IMR-90 (cell line): ENCODE data around the gene HOXB6.

Source experiments
- BHLHE40 ChIP-seq: fragments of 150-350 bp; IDR thresholded peaks from 2 replicates; pipeline ENCODE4 v1.6.1; 2016; ENCODE audit warnings: mild to moderate bottlenecking, low read depth, low read length
- CEBPB ChIP-seq: IDR thresholded peaks from 2 replicates; pipeline ENCODE4 v1.6.1; 2012; ENCODE audit warnings: low read depth, low read length, improper control_type of control experiment
- CHD1 ChIP-seq: IDR thresholded peaks from 2 replicates; pipeline ENCODE4 v1.6.1; 2012; ENCODE audit warnings: low read depth, low read length, improper control_type of control experiment
- MXI1 ChIP-seq: IDR thresholded peaks from 2 replicates; pipeline ENCODE4 v1.6.1; 2012; ENCODE audit warnings: low read depth, mild to moderate bottlenecking, low read length, moderate library complexity, borderline replicate concordance
- NFE2L2 ChIP-seq: fragments of 150-350 bp; IDR thresholded peaks from 2 replicates; pipeline ENCODE4 v1.6.1; 2016; ENCODE audit warnings: low read depth, mild to moderate bottlenecking, low read length
- POLR2A ChIP-seq: IDR thresholded peaks from 2 replicates; pipeline ENCODE4 v1.6.1; 2012; ENCODE audit warnings: mild to moderate bottlenecking, low read depth, low read length
- RAD21 ChIP-seq: IDR thresholded peaks from 2 replicates; pipeline ENCODE4 v1.6.1; 2012; ENCODE audit warnings: low read length, improper control_type of control experiment
- RCOR1 ChIP-seq: IDR thresholded peaks from 2 replicates; pipeline ENCODE4 v1.6.1; 2012; ENCODE audit warnings: mild to moderate bottlenecking, low read length, improper control_type of control experiment; ENCODE audit not compliant: insufficient replicate concordance
- SMC3 ChIP-seq: fragments of 150-350 bp; IDR thresholded peaks from 2 replicates; pipeline ENCODE4 v1.6.1; 2016; ENCODE audit warnings: low read depth, mild to moderate bottlenecking, antibody characterized with exemption, low read length, moderate library complexity
- USF2 ChIP-seq: fragments of 150-350 bp; IDR thresholded peaks from 2 replicates; pipeline ENCODE4 v1.6.1; 2017; ENCODE audit warnings: mild to moderate bottlenecking, antibody characterized with exemption, low read length, low read depth
- TF ChIP-seq, protein P1 (sequence below): conservative IDR thresholded peaks from 2 replicates; pipeline ENCODE4 v1.5.1; 2012; ENCODE audit warnings: mild to moderate bottlenecking, low read depth, low read length, improper control_type of control experiment
- TF ChIP-seq, protein P2 (sequence below): fragments of 150-350 bp; IDR thresholded peaks from 2 replicates; pipeline ENCODE4 v1.6.1; 2016; ENCODE audit warnings: low read depth, mild to moderate bottlenecking, low read length, moderate library complexity, borderline replicate concordance

- TF ChIP-seq POLR2A = no peak
- TF ChIP-seq MXI1 = no peak
- TF ChIP-seq, protein P1, sequence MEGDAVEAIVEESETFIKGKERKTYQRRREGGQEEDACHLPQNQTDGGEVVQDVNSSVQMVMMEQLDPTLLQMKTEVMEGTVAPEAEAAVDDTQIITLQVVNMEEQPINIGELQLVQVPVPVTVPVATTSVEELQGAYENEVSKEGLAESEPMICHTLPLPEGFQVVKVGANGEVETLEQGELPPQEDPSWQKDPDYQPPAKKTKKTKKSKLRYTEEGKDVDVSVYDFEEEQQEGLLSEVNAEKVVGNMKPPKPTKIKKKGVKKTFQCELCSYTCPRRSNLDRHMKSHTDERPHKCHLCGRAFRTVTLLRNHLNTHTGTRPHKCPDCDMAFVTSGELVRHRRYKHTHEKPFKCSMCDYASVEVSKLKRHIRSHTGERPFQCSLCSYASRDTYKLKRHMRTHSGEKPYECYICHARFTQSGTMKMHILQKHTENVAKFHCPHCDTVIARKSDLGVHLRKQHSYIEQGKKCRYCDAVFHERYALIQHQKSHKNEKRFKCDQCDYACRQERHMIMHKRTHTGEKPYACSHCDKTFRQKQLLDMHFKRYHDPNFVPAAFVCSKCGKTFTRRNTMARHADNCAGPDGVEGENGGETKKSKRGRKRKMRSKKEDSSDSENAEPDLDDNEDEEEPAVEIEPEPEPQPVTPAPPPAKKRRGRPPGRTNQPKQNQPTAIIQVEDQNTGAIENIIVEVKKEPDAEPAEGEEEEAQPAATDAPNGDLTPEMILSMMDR = no peak
- TF ChIP-seq USF2 = no peak
- TF ChIP-seq RAD21 = no peak
- no peak for TF ChIP-seq BHLHE40
- TF ChIP-seq, protein P2, sequence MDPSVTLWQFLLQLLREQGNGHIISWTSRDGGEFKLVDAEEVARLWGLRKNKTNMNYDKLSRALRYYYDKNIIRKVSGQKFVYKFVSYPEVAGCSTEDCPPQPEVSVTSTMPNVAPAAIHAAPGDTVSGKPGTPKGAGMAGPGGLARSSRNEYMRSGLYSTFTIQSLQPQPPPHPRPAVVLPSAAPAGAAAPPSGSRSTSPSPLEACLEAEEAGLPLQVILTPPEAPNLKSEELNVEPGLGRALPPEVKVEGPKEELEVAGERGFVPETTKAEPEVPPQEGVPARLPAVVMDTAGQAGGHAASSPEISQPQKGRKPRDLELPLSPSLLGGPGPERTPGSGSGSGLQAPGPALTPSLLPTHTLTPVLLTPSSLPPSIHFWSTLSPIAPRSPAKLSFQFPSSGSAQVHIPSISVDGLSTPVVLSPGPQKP = no peak
- TF ChIP-seq CHD1 = no peak
- no peak for TF ChIP-seq SMC3
- no peak for TF ChIP-seq NFE2L2
- TF ChIP-seq CEBPB = no peak
- TF ChIP-seq RCOR1 = no peak
Measured at GRCh38 chr17:48624544-48625494, 20.0 kb upstream of the HOXB6 start.
